Stimulated activated CD8-positive, alpha-beta memory T cell treated with anti-CD3 and anti-CD28 coated beads, Interleukin-15, amount 100 ng/mL, for 24 hours (primary cell): Measurements from ENCODE around the gene TNS1.

ENCODE experiments used
- DNase-seq: peaks from one replicate; pipeline ENCODE4 v3.0.0-alpha.2; 2020; ENCODE audit warnings: low read depth

The TNS1 gene

DNA sequence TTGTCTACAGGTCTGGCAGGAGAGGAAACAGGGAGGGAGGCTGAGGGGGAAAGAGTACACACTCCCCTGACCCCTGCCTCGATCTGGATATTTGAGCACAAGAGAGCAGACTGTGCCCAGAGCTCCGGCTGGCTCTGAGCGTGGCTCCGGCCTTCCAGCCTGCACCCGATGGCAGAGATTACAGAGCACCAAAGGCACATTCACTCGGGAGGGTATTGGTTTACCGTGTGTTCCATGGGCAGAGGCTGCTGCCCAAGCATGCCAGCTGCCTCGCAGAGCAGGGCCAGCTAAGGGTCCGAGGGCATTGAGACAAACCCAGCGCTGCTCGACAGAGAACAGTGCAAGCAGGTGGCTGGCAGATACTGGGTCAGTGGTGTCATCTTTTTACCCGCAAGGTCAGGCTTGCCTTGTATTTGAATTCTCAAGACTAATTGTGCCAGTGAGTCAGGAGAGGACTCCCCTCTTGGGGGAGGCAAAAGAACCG, 132.2 kb downstream of the TNS1 start:
- DNase-seq: no peak

DNA sequence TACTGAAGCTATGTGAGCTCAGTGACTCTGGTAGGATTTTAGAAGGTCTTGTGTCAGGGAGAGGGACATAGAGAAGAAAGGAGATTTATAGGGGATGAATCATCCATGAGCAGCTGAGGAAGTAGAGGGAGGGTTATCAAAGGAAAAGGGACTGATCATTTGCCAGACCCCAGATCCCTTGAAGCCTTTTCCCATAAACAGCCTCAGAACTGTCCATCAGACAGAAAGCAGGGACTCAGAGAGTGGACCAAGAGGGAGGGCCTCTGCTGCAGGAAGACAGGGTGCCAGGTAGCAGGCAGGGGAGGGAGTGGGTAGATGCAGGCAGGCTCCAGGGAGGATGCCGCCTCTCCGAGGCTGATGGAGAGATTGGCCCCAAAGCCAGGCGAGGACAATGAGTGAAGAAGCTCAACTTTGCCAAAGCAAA, 133.9 kb downstream of the TNS1 start:
- no peak for DNase-seq

DNA sequence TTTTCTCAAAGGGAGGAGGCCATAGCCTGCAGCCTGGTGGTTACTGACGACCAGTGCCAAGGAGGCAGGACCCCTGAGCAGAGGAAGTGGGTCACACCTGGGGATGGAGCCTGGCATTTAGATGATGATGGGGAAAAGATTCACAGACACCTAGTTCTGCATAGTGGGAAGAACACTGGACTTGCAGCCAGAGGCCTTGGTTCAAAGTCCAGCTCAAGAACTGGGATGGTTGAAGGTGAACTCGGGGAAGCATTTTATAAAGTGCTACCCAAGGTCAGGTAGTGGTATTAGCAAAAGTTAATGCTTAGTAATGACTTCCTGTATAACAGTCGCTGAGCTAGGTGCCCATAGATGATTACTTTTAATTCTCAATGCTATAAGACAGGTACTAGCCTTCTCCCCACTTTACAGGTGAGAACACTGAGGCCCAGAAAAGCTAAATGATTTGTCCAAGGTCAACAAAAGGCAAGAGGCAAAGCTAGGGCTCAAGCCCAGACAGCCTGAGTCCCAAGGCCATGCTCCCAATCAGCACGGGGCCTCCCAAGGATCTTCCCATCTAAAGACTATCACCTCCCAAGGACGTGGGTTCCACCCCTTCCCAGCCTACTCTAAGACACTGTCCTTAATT, 134.4 kb downstream of the TNS1 start:
- no peak for DNase-seq

DNA sequence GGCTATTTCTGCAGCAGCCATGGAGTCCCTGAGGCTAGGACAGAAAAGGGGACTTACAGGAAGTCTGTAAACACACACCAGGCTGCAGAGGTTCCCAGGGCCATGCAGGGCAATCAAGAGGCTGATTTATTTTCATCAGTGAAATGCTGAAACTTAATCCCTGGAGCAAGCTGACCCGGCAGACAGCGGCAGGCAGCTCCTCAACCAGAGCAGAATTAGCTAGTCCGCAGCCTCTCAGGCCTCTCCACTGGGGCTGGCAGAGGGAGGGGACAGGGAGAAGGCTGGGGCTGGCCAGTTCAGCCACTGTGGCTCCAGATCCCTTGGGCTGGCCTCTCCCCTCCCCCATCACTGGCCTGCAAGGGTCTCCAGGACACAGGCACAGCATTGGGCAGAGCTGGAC, 136.3 kb downstream of the TNS1 start:
- no peak for DNase-seq

DNA sequence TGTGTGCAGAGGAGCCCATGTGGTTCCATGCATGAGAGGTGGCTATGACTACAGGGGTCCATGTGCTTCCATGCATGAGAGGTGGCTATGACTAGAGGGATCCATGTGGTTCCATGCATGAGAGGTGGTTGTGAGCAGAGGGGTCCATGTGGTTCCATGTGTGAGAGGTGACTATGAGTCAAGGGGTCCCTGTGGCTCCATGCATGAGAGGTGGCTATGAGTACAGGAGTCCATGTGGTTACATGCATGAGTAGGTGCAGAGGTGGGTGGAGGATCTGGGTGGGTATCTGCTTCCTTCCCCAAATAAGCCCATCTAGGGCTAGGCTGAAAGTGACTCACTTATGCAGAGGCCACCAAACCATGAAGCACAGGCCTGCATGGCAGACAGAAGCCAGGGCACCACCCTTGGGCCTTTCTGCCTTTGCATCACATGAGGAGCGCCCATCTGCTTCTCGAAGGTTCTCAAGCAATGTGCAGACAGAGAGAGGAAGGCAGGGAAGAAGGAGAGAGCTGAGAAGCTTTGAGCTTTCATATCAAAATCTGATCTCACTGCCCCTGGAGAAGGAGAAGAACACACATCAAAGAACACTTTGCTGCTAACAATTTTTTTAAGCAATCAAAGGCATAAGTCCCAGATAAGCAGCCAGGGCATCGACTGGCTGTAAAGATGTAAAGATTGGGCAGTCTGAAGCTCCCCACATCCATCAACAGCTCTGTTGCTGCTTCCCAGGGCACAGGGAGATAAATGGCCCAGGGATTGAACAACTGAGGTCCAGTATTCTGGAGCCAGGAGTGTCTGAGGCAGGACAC, 137.6 kb downstream of the TNS1 start:
- DNase-seq: no peak

DNA sequence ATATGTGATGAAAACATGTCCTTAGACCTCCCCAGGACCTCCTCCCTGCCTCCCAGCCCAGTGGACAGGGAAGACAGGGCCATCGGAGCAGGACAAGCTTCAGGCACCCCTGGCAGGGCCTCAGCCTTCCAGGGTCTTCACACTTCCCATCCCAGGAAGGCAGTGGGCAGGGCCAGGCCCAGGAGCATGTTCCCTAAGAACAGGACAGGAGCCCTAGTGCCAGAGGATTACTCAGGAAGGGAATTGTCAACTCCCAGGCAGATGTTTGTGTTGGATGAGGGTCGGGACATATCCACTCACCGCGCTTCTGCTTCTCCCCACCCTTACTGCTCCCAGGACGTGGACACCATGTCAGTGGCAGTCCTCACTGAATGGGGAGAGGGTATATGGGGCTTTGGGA, 138.9 kb downstream of the TNS1 start:
- no peak for DNase-seq

DNA sequence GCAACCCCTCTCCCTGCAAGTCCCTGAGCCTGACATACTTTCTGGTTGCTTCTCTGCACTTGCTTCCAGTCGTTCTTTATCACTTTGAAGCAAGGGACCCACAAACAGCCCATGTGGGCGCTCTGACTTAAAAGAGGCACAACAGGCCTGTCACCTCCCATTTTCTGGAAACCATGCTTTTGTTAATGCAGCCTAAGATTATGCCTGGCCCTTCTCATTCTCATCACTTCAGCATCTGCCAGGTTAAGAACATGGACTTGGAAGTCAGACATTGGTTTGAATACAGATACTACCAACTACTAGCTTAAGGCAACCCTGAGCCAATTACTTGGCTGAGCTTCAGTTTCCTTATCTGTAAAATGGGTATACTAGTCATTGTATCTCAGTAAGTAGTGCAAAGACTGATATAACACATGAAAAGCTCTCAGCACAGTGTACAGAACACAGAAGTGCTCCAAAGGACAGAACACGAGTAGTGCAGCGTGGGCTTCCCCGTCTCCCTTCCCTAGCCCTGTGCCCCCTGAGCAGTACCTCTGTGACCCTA, 141.4 kb downstream of the TNS1 start:
- DNase-seq: no peak

DNA sequence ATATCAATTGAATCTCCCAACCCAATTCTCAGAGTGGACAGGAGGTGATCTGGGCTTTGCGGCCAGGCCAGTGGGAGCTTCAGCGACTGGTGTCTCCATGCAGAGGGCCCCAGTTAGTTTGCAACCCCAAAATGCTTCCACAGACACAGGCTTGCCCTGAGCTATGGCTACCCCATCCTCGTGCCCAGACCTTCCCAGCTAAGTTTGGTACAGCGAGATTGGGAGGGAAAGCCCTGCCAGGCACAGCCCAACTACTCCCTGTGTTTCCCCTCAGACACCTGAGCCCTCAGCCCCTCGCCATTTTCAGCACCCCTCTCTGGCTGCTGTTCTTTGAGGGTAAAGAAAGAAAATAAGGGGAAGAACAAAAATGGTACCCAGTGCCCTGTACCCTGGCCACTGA, 142.9 kb downstream of the TNS1 start:
- no peak for DNase-seq

DNA sequence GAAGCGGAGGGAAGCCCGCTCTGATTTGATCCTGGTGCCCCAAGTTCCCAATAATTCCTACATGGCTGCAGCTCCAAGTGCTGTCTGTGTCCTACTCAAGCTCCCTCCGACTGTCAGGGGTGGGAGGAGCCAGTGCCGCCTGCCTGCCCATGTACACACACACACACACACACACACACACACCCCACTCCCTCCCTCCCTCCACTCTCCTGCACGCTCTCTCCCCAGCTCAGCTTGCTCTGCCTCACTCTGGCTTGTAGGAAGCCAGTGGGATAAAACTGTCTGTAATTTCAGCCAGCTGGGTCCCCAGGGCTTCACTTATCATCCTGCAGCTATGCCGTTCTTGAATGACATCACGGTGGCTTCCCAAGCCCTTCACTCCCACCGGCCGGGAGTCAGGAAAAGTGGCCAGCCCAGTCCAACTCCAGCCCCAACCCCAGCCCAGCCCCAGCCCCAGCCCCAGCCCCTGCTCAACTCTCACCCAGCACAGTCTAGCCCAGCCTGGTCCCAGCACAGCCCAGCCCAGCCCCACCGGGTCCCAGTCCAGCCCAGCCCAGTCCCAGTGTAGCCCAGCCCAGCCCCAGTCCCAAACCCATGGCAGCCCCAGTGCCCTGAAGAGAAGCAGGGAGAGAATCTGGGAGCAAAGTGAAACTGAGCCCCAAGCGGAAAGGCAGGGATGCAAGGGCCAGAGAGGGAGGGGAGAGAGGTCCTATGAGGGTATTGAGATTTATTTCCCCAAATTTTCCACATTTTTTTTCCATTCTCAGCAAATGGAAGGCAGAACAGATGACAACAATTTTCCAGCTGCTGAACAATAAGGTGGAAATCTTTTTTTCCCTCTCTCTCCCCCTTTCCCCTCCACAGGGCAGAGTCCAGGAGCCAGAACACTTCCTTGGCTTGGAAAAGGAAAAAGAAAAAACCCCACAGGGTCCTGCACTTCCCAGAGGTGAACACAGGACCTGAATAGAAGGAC, 144.0 kb downstream of the TNS1 start:
- DNase-seq: no peak

DNA sequence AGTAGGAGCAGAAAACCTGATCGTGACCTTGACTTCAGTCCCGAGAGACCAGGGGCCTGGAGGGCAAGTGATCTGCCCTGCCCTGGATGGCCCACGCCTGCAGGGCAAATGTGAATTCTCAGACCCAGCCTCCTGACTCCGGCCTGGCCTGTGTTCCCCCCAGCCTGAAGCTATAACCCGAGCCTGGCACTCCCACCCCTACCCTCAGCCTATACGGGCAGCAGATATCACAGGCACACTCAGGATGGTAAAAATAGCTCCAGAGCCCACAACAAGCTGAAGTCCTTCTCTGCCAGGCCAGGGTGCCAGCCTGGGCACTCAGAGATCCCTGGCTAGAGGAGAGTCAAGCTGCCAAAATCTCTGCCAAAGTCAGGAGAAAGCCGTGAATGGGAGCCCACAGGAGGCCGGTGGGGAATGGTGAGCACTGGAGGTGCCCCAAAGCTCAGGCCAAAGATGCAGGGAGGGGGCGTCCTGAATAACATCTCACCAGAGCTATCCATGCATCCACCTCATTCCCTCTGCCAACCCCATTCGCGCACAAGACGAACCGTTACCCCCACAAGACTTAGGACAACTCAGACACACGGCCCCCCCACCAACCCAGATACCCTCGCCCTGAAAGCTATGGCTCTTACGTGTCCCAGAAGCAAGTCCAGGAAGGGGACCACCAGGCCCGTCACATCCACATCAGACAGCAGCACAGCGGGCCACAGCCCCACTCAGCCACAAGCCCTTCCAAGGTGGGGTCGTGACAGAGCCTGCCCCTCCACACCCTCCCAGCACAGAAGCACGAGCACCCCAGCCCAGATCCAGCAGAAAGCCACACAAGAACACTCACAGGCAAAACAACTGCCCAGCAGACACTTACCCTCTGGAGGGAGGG, 144.9 kb downstream of the TNS1 start:
- DNase-seq: no peak

DNA sequence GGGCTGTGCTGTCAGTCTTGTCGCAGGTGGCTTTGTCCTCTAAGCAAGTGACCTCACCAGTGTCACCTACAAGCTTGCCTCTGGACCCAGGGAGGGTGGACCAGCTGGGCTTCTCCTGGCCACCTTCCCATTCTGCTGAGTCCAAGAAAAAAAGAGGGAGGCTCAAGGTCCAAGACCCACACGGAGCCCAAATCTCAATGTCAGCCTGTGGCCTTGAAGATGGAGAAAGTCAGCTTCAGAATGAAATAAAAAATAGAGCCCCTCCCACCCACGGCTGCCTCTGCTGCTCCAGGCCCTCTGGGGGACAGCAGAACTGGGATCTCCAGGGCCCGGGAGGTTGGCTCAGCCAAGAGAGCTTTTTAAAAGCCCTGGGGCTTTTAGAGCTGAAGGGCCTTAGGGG, 145.9 kb downstream of the TNS1 start:
- DNase-seq: no peak

DNA sequence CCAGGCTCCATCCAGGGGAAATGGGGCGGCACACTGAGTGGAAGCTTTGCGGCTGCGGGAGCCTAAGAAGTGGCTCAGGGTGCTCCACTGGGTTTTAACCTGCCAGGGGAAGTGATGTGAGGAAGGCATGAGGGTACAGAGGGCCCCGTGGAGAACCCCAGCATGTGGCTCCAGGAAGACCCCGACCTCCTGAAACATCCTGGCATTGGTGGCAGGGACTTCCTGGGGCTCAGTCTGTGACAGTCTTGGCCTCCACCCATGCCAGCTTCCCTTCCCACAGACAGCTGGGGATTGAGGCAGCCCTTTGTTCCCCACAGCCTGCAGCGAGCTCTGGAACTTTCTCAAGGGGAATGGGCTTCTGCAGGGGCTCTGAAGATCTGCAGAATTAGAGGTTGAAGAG, 146.6 kb downstream of the TNS1 start:
- DNase-seq: no peak

DNA sequence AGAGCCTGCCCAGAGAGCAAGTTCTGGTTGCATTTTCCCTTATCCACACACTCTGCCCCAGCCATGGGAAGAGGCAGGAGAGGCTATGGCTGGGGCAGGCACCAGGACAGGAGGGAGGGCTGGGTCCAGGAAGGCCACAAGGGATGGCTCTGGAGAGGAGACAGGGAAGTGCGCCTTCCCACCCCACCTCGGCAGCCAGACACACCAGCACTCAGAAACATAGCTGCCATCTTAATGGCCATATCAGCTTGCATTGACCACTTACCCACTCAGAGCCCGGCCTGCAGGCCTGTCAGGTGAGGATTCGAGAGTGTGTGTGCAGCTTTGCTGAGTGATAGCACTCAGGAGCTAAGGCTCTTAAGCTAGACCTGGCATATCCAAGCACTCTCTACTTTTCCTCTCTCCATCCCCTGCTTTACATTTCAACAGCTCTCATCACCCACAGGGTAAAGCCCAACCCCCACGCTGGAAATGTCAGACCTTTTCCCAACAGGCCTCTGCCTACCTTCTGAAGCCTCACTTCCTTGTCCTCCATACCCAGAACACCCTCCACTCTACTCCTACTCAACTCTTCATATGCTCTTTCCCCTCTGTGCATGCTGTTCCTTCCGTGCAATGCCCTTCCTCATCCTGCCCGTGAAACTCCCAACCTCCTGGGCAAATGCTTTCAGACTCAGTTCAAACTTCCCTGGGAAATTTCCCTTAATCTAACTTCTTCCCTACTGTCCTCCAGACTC, 147.9 kb downstream of the TNS1 start:
- DNase-seq: no peak

DNA sequence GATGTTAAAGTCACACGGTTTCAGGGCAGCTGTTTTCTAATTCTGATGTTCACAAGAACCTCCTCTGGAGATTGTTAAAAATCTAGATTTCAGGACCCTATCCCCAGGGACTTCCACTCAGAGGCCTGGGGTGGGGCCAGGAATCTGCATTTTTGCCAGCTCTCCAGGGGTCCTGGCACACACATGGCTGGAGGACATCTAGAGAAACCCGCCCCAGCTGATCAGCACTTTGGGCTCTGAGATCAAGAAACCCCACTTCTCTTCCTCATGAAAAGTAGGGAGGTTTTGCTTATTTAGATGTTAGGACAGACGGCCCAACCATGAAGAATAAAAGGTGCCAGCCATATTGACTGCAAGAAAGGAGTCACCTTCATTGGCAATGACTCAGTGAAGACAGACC, 148.8 kb downstream of the TNS1 start:
- no peak for DNase-seq

DNA sequence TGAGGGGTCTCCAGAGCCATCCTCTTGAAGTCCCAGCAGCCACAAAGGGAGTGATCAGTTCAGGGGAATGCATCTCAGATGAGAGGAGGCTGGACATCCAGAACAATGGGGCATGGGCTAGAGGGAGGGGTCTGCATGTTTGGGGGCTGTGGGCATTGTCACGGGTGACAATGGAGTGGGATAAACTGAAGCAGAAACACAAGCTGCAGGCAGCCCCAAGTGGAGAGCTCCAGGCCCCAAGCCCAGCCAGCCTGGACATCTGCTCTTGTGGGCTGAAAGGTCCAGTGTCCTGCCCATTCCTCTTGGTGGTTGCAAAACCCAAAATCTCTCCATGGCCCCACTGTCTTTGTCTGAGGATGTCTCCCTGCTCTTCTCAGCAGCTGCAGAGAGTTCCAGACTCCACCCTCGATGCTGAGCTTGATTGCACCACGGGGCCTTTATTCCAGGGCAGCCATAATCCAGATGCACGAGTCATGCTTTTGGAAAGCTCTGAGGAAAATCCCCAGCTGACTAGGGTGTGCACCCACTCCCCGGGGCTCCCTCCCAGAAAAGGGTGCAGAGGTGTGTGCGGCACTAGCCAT, 149.4 kb downstream of the TNS1 start:
- DNase-seq: no peak

DNA sequence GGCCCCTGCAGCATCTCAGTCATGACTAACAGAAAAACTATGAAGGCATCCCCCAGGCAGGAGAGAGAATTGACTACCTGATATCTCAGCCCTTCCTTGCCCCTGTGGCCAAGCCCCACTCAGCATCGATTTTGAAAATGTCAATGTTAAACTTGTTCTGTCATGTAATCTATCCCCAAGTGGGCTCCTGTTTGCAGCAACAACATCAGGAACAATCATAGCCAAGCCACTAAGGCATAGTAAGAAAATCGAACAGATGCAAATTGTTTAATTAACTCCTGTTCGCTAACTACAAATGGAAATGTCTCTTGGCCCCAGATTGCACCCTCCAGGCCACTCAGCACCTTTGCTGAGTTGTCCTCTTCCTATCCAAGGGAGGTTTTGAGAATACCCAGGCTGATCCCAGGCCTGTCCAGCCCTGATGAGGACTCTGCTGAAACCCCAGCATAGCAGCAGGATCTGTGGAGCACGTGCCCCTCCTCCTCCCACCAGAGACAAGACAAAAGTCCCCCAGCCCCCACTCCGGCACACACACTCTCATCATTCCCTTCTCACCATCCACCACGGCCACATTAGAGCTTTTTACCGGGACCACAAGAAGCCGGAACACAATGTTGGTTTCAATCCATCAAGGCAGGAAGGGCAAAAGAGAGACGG, 150.1 kb downstream of the TNS1 start:
- no peak for DNase-seq

DNA sequence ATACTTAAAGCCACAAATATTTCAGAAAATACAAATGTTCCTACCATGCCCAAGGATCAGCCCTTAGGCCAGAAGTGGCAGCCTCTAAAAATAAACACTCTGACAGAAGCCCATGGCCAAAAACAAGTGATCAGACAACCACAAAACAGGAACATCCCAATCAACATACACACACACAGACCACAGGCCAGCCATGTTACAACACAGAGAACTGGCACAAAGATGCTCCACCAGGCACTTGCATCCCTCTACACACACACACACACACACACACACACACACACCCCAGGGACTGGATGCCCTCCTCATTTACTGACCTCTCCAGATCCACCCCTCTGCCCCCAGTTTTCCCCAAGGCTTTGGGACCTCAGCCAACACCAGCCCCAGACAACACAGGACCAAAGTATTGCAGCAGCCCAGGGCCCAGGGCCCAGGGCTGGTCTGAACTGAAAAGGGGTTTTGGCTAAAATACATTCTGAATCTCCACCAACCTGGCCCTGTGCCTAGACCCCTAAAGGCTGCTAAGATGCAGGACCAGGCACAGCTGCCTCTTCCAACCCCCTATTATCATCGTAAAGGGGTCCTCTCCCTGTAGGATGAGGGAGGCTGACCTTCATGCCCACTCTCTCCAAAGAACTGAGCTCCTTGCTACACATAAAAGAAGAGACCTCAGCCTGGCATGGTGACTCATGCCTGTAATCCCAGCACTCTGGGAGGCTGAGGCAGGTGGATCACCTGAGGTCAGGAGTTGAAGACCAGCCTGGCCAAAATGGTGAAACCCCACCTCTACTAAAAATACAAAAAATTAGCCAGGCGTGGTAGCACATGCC, 151.4 kb downstream of the TNS1 start:
- DNase-seq: no peak

DNA sequence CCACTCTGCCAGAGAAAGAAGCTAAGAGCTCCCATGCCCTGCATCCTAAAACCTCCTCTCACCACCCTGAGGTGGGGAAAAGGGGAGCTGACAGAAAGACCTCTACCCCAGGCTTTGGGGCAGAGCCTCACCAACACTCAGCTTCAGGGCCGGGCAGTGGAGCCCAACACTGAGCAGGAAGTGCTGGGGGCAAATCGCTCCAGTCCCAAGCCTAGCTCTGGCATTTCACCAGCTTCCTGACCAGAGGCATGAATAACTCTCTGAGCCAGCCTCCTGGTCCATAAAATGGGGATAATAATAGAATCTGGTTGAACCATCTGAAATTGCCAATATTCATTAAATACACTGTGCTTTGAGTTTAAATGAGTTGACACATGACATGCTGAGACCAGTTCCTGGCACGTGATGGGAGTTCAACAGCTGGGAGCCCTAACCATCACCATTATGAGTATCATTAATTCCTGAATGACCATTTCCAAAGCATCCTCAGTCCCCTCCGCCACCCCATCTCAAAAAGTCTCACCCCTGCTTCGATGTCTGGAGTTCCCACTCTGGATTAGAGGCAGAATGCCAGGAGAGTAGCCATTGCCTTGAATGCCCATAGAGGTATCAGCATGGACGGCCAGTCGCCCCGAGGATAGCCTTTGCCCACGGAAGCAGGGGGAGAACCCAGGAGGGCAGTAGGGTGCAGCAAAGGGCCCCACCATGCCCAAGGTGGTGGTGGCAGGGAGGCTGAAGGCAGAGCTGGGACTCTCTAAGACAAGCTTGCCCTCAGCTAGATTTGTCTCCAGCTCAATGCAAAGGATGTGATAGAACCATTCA, 153.4 kb downstream of the TNS1 start:
- DNase-seq: no peak
